ENCODE data around the gene AMN1.

GRCh38 chr12:31633464-31633863 is 95.4 kb downstream of the AMN1 start:
- TF ChIP-seq POLR2A (IDR thresholded peaks at IDR 0.05; ENCODE audit: borderline replicate concordance, extremely low read depth, insufficient read depth, insufficient read length) (no peak), SP1 (IDR thresholded peaks at IDR 0.05; ENCODE audit: low read depth) (no peak), MAX (IDR thresholded peaks at IDR 0.05) (no peak), POLR2AphosphoS5 (IDR thresholded peaks at IDR 0.05; ENCODE audit: low read depth, low read length) (no peak), YY1 (IDR thresholded peaks at IDR 0.05; ENCODE audit: extremely low read depth, insufficient replicate concordance, low read depth, low read length) (no peak), EZH2phosphoT487 (IDR thresholded peaks at IDR 0.05; ENCODE audit: borderline replicate concordance) (no peak), EGR1 (IDR thresholded peaks at IDR 0.05; ENCODE audit: low read depth) (no peak), RAD21 (IDR thresholded peaks at IDR 0.05; ENCODE audit: low read depth) (no peak), REST (IDR thresholded peaks at IDR 0.05; ENCODE audit: low read depth) (no peak), EZH2 (IDR thresholded peaks at IDR 0.05) (no peak)
- TF ChIP-seq, protein P1, sequence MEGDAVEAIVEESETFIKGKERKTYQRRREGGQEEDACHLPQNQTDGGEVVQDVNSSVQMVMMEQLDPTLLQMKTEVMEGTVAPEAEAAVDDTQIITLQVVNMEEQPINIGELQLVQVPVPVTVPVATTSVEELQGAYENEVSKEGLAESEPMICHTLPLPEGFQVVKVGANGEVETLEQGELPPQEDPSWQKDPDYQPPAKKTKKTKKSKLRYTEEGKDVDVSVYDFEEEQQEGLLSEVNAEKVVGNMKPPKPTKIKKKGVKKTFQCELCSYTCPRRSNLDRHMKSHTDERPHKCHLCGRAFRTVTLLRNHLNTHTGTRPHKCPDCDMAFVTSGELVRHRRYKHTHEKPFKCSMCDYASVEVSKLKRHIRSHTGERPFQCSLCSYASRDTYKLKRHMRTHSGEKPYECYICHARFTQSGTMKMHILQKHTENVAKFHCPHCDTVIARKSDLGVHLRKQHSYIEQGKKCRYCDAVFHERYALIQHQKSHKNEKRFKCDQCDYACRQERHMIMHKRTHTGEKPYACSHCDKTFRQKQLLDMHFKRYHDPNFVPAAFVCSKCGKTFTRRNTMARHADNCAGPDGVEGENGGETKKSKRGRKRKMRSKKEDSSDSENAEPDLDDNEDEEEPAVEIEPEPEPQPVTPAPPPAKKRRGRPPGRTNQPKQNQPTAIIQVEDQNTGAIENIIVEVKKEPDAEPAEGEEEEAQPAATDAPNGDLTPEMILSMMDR (IDR thresholded peaks at IDR 0.05 in 2 of 3, conservative IDR thresholded peaks at IDR 0.05 in 1 of 3; ENCODE audit: borderline replicate concordance in 1 of 3, insufficient read depth in 1 of 3, low read depth in 2 of 3, low read length in 2 of 3), result no peak
- TF ChIP-seq, protein P2, sequence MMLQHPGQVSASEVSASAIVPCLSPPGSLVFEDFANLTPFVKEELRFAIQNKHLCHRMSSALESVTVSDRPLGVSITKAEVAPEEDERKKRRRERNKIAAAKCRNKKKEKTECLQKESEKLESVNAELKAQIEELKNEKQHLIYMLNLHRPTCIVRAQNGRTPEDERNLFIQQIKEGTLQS (IDR thresholded peaks at IDR 0.05), result no peak
